HepG2 (cell line): Measurements from ENCODE around the gene ZFAND3. TPM values are rescaled to one million over a fixed set of nuclear protein-coding genes. Genes with fewer than 3 reads are reported as not detected.

ENCODE experiments used
- ARID2 ChIP-seq: sonication (generic); formaldehyde crosslinking; IDR thresholded peaks from 2 replicates; pipeline ENCODE4 v1.8.1; 2022; ENCODE audit warnings: mild to moderate bottlenecking, missing genetic modification reagents, borderline replicate concordance
- HOMEZ ChIP-seq: IDR thresholded peaks from 2 replicates; pipeline ENCODE4 v1.6.1; 2016; ENCODE audit warnings: low read depth
- JDP2 ChIP-seq: sonication (generic); formaldehyde crosslinking; IDR thresholded peaks from 2 replicates; pipeline ENCODE4 v1.8.1; 2022; ENCODE audit warnings: missing genetic modification reagents, borderline replicate concordance
- JUNB ChIP-seq: sonication (generic); formaldehyde crosslinking; IDR thresholded peaks from 2 replicates; pipeline ENCODE4 v1.8.0; 2022; ENCODE audit warnings: missing genetic modification reagents, mild to moderate bottlenecking, borderline replicate concordance
- PLSCR1 ChIP-seq: sonication (generic); formaldehyde crosslinking; IDR thresholded peaks from 2 replicates; pipeline ENCODE4 v1.5.0; 2020; ENCODE audit warnings: missing genetic modification reagents, mild to moderate bottlenecking, borderline replicate concordance
- RFXANK ChIP-seq: IDR thresholded peaks from 2 replicates; pipeline ENCODE4 v1.6.1; 2016
- THRA ChIP-seq: sonication (generic); formaldehyde crosslinking; IDR thresholded peaks from 2 replicates; pipeline ENCODE4 v1.4.0; 2020; ENCODE audit warnings: missing genetic modification reagents, borderline replicate concordance
- ZKSCAN8 ChIP-seq: IDR thresholded peaks from 2 replicates; pipeline ENCODE4 v1.6.1; 2016; ENCODE audit warnings: borderline replicate concordance, missing genetic modification reagents, missing compliant biosample characterization
- ZNF124 ChIP-seq: sonication (generic); formaldehyde crosslinking; IDR thresholded peaks from 2 replicates; pipeline ENCODE4 v1.4.0; 2020; ENCODE audit warnings: missing genetic modification reagents
- ZNF225 ChIP-seq: sonication (generic); formaldehyde crosslinking; IDR thresholded peaks from 2 replicates; pipeline ENCODE4 v1.4.0; 2020; ENCODE audit warnings: mild to moderate bottlenecking, missing genetic modification reagents
- ZNF280B ChIP-seq: sonication (generic); formaldehyde crosslinking; IDR thresholded peaks from 2 replicates; pipeline ENCODE4 v1.5.0; 2020; ENCODE audit warnings: missing genetic modification reagents, mild to moderate bottlenecking, borderline replicate concordance
- ZNF451 ChIP-seq: sonication (generic); formaldehyde crosslinking; IDR thresholded peaks from 2 replicates; pipeline ENCODE4 v1.5.0; 2020; ENCODE audit warnings: mild to moderate bottlenecking, missing genetic modification reagents
- ZNF788 ChIP-seq: sonication (generic); formaldehyde crosslinking; IDR thresholded peaks from 2 replicates; pipeline ENCODE4 v1.5.0; 2020; ENCODE audit warnings: mild to moderate bottlenecking, missing genetic modification reagents, borderline replicate concordance
- polyA plus RNA-seq, 8 experiments: library from polyadenylated mRNA; depleted of rRNA in 3 of 8; stranded (reverse) in 7 of 8; unstranded in 1 of 8; fragments of >200 nt; fragmentation: Illumina TruSeq in 4 of 8; extraction: Trizol in 4 of 8; gene quantifications; 2 replicates each; pipeline versions ENCODE4 v1.2.1 to v1.2.3, GENCODE V29; 2011 to 2016; ENCODE audit warnings: low read depth in 4 of 8, missing spikeins in 1 of 8, mixed read lengths in 1 of 8; ENCODE audit not compliant: insufficient read depth in 1 of 8
- total RNA-seq, 5 experiments: library from RNA; depleted of rRNA; stranded (reverse); fragments of >200 nt; fragmentation: Illumina TruSeq; extraction: Trizol; gene quantifications; 2 replicates each; pipeline ENCODE4 v1.2.3, GENCODE V29; 2016; ENCODE audit warnings: low read depth in 1 of 5
- TF ChIP-seq, protein P1 (sequence below): sonication (generic); formaldehyde crosslinking; IDR thresholded peaks from 2 replicates; pipeline ENCODE4 v1.5.1; 2020; ENCODE audit warnings: missing genetic modification reagents, mild to moderate bottlenecking, borderline replicate concordance
- TF ChIP-seq, protein P2 (sequence below): sonication (generic); formaldehyde crosslinking; conservative IDR thresholded peaks from 2 replicates; pipeline ENCODE4 v1.4.0; 2020; ENCODE audit warnings: missing genetic modification reagents
- TF ChIP-seq, protein P3 (sequence below): sonication (generic); formaldehyde crosslinking; IDR thresholded peaks from 2 replicates; pipeline ENCODE4 v1.8.1; 2022; ENCODE audit warnings: mild to moderate bottlenecking, missing genetic modification reagents

Gene ZFAND3
- total and polyA plus RNA-seq, 2 of the 13 experiments (the other 11 are each of a cell fraction or from before 2014, with no cell fraction given) = 16.4 to 17.1 TPM

- TF ChIP-seq JUNB (CRISPR knock-in tag) = no peak
- TF ChIP-seq ZKSCAN8 (CRISPR knock-in tag) = peak; percentile 87; the same call in 1 of the 2 replicates
- TF ChIP-seq JDP2 = no peak
- TF ChIP-seq ZNF280B (CRISPR knock-in tag) = no peak; the same call in 1 of the 2 replicates
- TF ChIP-seq ARID2 (CRISPR knock-in tag) = no peak
- peak; percentile 16; the same call in 1 of the 2 replicates for TF ChIP-seq THRA
- TF ChIP-seq, protein P1, sequence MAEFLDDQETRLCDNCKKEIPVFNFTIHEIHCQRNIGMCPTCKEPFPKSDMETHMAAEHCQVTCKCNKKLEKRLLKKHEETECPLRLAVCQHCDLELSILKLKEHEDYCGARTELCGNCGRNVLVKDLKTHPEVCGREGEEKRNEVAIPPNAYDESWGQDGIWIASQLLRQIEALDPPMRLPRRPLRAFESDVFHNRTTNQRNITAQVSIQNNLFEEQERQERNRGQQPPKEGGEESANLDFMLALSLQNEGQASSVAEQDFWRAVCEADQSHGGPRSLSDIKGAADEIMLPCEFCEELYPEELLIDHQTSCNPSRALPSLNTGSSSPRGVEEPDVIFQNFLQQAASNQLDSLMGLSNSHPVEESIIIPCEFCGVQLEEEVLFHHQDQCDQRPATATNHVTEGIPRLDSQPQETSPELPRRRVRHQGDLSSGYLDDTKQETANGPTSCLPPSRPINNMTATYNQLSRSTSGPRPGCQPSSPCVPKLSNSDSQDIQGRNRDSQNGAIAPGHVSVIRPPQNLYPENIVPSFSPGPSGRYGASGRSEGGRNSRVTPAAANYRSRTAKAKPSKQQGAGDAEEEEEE (CRISPR knock-in tag) = no peak
- TF ChIP-seq ZNF788 (CRISPR knock-in tag) = peak; percentile 74
- no peak for TF ChIP-seq PLSCR1 (CRISPR knock-in tag)
- no peak for TF ChIP-seq ZNF124 (CRISPR knock-in tag)
- TF ChIP-seq, protein P2, sequence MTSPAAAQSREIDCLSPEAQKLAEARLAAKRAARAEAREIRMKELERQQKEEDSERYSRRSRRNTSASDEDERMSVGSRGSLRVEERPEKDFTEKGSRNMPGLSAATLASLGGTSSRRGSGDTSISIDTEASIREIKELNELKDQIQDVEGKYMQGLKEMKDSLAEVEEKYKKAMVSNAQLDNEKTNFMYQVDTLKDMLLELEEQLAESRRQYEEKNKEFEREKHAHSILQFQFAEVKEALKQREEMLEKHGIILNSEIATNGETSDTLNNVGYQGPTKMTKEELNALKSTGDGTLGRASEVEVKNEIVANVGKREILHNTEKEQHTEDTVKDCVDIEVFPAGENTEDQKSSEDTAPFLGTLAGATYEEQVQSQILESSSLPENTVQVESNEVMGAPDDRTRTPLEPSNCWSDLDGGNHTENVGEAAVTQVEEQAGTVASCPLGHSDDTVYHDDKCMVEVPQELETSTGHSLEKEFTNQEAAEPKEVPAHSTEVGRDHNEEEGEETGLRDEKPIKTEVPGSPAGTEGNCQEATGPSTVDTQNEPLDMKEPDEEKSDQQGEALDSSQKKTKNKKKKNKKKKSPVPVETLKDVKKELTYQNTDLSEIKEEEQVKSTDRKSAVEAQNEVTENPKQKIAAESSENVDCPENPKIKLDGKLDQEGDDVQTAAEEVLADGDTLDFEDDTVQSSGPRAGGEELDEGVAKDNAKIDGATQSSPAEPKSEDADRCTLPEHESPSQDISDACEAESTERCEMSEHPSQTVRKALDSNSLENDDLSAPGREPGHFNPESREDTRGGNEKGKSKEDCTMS = no peak
- TF ChIP-seq ZNF225 (CRISPR knock-in tag) = peak; percentile 42; the same call in 1 of the 2 replicates
- TF ChIP-seq RFXANK = 0 out of 2 replicates have a peak, but pooled peaks have one; percentile 34
- TF ChIP-seq ZNF451 (CRISPR knock-in tag) = no peak
- TF ChIP-seq, protein P3, sequence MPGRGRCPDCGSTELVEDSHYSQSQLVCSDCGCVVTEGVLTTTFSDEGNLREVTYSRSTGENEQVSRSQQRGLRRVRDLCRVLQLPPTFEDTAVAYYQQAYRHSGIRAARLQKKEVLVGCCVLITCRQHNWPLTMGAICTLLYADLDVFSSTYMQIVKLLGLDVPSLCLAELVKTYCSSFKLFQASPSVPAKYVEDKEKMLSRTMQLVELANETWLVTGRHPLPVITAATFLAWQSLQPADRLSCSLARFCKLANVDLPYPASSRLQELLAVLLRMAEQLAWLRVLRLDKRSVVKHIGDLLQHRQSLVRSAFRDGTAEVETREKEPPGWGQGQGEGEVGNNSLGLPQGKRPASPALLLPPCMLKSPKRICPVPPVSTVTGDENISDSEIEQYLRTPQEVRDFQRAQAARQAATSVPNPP = no peak
- TF ChIP-seq HOMEZ (CRISPR knock-in tag) = peak; percentile 71
Observed at GRCh38 chr6:37819177-37819801, at the start of gene ZFAND3 (continued).
